ENCODE results near the gene TAP1.
A peak's percentile ranks its signal among the peaks of the same experiment; 100 is the strongest.

The TAP1 gene

DNA sequence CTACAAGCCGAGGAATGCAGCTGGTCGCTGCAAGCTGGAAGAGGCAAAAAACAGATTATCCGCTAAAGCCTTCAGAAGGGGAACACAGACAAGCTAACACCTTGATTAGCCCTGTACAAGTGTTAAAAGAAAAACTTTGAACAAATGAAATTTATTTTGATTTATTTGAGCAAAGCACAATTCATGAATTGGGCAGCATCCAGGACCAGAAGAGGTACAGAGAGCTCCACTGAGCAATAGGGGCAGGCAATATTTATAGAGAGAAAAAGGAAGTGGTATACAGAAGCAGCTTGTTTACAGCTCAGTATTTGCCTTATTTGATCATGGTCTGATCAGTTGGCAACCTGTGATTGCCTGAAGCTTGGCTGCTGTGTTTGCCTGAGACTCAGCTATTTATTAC lies 54.3 kb downstream of the TAP1 start:
- DNase-seq (ENCODE audit: low read depth): no peak

DNA sequence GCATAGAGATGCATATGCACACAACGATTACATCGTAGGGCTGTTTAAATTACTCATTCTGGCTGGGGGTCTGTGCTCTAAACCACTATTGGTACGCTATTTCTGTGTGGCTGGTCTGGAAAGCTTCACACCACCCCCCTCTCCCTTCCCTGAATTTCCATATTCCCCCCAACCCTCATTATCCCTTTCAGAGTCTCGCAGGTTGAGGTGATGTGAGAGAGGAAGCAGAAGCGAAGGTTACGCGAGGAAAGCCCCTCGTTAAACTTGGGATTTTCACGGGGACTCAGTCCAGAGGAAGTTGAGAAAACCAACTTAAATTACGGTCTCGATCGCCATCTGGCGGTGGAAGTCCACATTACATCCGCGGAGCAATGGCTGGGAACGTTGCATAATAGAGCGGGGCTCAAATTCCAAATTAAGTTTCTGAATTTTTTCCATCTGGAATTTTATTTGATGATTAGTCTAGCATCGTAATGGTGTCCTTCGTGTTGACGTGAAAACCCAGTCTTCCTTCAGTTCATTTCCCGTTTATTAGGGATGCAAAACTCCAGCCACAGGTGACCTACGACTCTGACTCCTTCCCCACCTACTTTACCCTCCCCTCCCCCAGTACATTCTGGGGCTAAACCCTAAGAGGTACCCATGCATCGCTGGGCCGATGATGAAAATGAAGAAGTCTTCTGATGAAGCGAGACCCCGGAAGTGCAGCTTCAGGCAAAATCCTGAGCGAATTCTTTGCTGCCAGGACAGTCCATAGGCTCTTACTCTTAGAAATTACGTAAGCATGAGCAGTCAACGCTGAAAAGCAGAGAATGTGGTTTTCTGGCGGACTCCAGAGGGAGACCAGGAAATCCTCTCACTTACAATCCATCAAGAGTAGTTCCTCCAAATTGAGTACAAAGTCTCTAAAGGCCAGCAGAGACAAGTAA lies 56.4 kb downstream of the TAP1 start:
- peak; percentile 70 for DNase-seq (ENCODE audit: low read depth)

All from activated T-cell treated with anti-CD3 and anti-CD28 coated beads for 24 hours (primary cell).